ENCODE results near the gene PALD1. TPM values are rescaled to one million over a fixed set of nuclear protein-coding genes. Genes with fewer than 3 reads are reported as not detected.

The PALD1 gene
- total RNA-seq, 1 donor from 2014 or later = 8.6 TPM

DNA sequence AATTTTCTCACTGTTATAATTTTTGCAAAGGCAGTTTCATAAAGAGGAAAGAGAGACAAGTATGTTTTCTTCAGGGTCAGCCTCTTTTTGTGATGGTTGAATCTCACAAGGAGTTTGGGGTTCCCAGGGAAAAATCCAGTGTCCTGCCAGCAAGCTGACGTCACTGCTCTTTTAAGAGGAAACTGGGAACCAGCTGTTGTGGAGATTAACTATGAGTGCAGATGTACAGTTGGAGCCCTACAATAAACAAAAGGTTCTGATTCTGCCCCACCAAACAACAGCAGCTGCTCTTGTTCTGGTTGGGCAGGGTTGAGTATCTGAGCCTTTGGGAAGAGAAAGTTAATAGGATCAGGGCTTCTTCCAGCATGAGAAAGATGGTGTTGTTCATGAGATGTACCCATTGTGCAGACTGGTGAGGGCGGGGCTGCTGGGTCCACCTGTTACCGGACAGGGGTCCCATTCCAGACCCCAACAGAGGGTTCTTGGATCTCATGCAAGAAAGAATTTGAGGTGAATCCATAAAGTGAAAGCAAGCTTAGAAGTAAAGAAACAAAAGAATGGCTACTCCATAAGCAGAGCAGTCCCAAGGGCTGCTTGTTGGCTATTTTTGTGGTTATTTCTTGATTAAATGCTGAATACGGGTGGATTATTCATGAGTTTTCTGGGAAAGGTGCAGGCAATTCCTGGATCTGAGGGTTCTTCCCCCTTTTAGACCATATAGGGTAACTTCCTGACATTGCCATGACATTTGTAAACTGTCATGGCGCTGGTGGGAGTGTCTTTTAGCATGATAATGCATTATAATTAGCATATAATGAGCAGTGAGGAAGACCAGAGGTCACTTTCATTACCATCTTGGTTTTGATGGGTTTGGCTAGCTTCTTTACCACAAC, 111.4 kb downstream of the PALD1 start:
- DNase-seq = peak; percentile 81

DNA sequence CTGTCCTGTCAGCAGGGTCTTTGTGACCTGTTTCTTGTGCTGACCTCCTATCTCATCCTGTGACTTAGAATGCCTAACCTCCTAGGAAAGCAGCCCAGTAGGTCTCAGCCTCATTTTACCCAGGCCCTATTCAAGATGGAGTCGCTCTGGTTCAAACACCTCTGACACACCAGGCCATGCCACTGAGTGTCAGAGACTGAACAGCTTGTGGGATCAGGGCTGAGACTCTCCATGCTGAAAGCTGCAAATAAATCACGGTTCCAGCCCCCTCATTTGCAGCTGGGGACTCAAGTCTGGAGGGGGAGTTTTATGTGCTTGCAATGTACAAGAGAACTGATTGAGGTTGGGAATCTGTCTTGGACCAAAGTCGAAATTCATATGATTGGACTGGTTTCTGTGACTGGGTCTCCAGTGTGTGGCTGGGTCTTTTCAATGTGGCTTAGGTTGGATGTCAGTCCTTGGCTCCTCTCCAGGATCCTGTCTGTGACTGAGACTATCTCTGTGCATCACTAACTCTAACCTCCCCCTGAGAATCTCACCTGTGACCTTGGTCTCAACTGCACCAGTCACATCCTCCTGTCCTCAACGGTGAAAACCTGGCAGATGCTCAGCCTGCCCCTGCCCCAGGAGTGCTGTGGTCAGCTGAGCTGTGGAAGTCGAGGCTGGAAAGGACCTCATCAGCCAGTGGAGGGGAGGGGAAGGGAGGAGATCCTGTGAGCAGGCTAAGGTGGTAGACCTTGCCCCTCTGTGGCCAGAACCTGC, 112.3 kb downstream of the PALD1 start:
- DNase-seq = no peak

DNA sequence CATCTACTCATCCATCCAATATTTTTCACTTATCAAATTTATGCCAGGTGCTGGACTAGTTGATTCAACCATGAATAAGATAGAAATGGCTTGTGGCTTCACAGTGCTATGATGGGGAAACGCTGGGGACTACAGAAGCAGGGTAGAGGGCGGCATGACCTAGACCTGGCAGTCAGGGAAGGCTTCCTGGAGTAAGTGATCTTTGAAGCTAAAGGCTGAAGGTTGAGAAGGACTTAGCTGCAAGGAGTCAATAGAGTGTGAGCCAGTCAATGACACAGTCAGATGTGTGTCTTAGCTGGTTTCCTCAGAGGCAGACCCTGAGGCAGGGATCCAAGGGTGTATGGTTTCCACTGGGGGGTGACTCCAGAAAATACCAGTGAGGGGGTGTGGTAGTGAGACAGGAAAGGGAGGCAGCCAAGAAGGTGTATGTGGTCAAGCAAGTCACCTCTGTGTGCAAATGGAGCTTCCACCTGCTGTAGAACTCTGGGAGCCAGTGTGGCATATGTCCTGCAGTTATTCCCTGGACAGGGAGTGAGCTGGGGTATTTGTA, 113.7 kb downstream of the PALD1 start:
- DNase-seq = no peak

DNA sequence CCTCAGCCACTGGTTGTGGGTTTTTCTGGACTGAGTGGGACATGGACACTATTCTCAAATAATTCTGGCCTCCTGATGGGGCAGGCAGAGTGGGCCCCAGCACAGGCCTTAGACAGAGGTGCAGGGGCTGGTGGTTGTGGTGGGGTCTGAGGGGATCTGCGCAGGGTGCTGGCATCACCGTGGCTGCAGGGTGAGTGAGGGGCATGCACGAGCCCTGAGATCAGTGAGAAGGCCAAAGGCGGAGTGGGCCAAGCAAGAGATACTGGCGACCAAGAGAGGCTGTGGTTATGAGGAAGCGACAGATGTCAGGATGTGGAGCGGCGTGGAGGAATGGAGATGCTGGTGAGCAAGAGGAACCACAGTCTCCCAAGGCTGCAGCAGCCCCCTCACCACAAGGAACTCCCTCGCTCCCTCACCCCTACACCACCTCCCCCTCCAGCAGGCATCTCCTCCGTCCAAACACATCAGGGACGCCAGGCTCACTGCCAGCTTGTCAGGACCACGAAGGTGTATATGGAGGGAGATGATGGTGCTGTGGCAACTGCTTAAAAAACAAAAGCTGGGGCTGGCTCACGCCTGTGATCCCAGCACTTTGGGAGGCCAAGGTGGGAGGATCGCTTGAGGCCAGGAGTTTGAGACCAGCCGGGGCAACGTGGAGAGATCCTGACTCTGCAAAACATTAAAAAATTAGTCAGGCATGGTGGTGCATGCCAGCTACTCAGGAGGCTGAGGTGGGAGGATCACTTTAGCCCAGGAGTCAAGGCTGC, 114.4 kb downstream of the PALD1 start:
- DNase-seq = no peak

DNA sequence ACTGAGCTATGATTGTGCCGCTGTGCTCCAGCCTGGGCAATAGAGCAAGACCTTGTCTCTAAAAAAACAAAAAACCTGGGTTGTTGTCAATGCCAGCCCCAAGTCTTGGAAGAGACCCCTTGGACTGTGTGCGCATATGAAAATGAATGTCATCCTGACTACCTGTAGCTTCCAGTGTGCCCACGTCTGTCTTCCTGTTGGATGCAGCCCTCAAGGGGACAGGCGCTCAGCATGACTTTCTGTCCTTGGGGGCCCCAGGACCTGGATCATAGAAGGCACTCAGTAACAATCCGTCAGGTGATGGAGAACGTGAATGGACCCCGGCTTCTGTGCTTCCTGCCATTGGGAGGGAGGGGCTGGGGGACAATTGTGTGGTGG, 114.9 kb downstream of the PALD1 start:
- no peak for DNase-seq

DNA sequence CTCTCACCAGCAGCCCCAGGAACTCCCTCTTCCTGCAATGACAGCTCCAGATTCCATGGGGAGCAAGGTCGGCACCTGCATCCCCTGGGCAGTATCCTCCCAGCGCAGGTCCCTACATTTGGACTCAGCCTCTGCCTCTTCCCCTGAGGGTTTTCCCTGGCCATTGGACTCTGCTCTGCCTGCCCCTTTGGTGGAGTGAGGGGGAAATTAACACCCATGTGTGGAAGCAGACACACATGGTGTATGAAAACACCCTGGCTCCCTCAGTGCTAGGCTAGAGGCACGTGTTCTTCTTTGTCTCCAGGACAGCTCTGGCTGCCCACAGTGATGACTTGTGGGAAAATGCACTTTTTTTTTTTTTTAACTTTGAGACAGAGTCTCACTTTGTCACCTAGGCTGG, 115.6 kb downstream of the PALD1 start:
- no peak for DNase-seq

DNA sequence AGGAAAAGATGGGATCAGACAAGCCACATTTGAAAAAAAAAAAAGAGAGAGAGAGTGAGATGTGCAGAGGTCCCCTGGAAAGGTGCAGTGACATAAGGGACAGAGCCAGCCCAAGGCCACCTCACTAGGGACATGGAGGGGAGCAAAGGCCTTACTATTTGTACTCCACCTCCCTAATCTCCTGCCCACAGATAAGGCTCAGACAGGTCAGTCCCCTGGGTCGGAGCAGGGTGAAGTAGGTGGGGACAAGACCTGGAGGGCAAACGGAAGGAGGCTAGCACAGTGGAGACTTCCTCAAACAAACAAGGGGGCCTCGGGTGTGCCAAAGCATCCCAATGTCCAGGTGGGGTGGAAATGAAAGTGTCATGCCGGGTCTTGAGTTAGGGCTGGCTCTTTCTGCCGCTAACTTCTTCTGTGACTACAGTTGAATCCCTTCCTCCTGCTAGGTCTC, 117.0 kb downstream of the PALD1 start:
- DNase-seq = no peak

DNA sequence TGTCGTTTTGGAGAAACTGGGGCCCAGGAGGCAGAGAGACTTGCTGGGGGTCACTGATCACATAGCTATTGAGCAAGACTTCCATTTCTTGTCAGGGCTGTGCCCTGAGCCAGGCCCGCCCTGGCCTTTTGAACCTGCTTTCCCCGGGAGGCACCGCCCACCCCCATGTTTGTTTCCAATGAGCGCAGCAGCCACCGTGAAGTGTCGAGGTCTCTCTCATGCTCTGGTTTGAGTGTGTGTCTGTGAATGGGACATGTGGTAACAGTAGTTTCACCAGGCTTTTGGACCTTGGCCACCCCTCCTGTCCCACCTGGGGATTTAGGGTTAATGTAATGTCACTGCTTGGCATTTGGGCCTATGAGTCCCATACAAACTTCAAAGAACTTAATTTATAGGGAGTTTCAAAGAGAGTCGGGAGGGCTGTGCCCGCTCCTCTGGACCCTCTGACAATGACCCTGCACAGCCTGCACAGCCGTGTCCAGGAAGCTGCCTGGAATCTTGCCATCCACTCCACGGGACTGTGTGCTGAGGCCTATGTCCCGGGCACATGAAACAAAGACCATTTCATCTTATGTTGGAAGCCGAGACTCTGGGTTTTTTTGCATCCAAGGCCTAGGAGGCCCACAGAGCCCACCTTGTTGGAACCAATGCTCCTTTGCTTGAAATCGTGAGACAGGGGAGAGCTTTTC, 117.7 kb downstream of the PALD1 start:
- no peak for DNase-seq

DNA sequence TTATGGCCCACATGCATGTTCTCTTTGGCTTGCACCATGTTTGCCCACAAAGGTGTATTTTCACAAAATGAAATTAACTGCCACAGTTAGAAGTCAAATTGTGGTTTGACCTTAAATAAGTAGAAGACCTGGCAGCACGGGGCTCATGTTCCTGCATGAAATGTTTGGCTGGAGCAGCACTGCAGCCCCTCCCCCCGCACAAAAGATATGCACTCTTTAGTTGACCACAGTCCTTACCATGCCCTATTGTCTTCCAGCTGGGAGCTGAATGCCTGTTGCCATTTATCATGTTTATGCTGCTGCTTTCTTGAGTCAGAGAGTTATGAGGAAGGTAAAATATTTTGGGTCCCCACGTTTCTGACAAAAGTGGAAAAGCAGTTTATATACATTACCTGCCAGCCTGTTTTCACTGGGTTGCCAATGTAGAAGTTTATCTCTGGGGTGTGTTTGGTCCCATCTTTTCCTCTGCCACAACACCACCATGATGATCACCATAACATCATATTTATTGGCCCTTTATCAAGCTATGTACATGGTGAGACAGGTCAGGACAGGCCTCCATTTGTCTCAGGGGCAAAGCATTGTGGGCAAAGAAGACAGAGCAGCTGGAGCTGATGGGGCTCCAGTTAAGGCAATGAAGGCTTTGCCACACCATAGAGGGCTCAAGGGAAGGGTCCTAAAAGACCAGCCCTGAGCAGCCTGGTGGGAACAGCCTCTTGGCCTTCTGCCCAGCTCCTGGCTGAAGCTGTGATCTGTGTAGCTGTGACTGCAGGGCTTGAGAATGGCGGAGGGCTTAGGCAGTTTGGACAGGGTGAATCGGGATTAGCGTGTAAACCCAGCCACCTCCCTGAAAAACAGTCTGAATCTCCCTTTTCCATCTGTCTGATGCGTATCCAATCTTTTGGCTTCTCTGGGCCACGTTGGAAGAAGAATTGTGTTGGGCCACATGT, 118.6 kb downstream of the PALD1 start:
- no peak for DNase-seq

DNA sequence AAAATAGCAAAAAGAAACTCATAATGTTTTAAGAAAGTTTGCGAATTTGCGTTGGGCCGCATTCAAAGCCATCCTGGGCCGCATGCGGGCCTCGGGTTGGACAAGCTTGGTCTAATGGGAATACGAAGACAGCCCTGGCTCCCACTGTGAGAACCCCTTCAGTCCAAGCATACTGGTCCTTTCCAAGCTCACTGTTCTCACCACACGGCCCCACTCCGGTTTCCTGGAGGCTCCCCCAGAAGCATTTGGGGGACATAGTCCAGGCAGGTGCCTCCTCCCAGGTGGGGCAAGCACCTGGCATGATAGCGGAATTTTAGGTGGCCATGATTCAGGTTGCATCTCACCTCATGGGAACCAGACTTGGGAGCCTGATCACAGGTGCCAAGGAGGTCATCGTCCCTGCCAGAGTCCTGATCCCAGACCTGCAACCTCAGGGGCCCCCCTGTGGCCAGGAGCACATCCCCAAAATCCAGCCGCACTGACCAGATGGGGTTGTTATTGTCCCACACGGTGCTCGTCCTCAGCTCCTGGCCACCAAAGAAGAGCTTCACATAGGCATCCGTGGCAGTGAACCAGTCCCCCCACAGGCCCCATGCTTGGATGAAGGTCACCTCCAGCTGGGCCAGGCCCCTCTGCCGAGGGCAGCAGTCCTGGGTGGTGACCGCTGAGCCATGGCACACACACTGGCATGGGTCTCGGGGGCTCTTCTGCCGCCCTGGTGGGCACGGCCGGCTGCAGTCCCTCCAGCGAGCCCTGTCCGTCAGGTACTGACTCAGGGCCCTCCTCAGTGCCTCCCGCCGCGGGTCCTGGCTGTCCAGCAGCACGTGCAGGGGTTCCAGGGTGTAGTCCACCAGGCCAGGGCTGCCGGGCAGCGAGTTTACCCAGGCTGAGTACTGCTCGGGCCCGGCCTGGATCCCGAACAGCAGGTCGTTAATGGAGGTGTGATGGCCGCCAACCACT, 119.6 kb downstream of the PALD1 start:
- DNase-seq = no peak

DNA sequence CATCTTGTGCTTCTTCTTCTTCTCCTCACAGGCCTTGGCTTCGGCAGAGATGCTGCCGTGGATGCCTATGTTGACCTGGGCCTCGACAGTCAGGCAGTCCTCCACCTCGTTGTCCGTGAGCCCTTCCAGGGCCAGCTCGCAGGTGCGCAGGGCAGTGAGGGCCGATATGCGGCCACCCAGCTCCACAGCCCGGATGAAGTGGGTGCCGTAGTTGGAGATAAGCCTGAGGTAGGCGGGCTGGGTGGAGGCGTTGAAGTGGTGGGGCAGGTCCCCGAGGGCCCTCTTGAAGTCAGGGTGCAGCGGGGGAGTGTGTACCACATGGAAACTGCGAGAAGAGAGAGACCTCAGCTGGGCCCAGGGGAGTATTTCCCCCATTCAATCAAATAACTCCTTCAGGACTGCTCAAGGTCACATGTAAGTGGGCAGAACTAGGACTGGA, 120.3 kb downstream of the PALD1 start:
- no peak for DNase-seq

DNA sequence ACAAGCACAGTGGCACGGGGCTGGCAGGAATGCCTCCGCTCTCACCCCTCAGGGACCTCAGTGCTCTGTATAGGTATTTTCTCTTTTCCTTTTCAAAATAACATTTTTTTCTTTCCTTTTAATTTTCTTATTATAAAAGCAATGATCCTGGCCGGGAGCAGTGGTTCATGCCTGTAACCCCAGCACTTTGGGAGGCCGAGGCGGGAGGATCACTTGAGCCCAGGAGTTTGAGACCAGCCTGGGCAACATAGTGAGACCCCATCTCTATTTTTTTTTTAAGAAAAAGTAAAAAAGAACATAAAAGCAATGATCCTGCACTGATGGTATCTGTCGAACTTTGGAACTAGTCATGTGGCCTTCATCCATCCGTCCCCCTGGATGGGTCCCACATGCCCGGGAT, 120.8 kb downstream of the PALD1 start:
- DNase-seq = no peak

DNA sequence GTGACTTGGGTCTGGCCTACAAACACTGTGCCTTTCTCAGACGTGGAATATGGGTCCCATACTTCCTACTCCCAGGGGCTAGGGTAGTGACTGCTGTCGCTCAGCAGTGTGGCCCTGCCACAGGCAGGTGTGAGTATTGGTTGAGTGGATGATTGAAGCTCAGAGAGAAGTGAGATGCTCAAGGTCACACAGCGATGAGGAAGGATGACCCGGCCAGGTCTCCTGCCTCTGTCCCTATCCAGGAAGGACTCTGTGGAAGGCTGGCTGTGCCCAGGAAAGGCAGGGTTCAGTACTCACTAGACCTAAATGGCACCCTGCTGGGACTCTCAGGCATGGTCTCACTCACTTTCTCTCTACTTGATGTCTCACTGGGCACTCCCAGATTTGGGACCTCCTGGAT, 121.2 kb downstream of the PALD1 start:
- no peak for DNase-seq

DNA sequence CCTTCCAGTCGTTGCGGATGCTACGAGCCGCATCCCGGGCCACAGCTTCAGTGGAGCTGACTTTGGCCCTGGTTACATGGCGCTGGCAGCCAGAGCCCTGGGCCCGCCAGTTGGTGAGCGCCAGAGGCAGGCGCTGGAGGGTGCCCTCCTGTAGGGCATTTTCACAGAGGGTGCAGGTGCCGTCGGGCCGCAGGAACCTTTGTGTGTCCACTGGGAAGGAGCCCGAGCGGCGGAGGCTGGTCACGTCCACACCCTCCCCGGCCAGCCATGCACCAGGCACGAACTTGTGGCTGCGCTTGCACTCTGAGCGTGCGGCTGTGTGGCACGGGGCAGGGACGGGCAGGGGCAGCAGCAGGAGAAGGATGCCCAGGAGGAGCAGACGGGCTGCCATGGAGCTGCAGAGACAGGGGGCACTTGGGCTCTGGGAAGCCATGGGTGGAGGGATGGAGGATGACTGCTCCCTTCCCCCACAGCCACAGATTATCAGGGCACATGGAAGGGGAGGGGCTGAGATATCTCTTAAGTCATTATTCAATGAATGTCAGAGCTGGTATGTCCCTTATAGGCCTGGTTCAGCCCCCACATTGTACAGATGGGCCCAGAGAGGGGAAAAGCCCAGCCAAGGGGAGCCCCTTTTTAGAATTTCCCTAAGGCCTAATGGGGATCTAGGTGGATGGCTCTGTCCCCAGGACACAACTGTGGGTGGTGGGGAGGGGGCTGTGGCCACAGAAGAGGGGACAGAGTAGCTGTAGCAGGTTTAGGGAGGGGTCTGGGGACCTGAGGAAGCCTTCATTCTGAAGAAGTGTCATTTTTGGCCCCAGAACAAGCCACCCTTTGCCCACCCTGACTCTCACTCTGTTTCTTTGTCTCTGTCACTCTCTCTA, 122.2 kb downstream of the PALD1 start:
- no peak for DNase-seq

DNA sequence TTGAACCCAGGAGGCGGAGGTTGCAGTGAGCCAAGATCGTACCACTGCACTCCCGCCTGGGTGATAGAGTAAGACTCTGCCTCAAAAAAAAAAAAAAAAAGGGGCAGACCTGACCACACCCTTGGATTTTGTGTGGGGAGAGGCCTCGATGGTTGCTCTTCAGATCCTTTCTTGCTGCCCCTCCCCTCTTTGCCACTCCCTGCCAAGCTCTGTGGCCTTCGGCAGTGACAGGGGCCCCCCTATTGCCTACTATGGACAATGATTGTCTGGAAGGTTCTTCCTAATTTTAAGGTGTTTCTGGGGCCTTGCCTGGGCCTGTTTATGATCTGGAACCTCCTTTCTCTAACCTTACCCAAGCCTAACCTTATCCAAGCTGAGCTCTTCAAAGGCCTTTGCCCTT, 123.2 kb downstream of the PALD1 start:
- no peak for DNase-seq

DNA sequence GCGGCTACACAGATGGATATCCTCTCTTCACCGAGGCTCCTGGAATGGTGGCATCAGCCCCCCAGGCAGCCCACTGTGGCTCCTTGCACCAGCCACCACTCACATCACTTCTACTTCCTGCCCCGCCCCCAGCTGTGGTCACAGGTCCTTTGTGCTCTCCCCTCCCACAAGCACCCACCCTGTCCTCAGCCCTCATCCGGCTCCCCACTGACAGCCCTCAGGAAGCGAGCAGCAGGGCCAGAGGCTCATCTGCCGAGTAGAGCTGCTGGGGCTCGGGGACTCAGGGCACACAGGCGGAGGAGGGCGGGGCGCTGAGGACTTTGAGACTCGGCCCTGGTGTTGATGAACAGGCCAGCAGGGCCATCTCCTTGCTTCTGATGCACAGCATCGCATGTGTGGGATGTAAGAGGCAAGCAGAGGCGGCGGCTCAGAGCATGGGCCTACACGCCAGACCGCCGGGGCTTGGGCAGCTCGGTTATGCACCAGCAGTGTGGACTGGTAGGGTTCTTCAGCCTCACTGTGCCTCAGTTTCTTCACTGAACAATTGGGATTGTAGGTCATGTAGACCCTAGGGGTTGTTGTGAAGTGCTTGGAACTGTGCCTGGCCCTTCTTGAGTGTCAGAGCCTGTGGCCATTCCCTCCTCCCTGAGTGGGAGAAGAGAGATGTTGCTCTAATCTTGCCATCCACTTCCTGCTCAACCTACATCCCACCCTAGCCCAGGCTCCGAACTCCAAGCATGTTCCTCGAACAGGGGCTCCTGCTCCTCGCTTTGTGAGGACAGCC, 124.3 kb downstream of the PALD1 start, which contains the start of gene PRF1:
PRF1 (minus strand) TSS at position 77 of the 784 bp plus-strand sequence. CDS start 1,839 bp downstream, outside the sequence.
- no peak for DNase-seq

DNA sequence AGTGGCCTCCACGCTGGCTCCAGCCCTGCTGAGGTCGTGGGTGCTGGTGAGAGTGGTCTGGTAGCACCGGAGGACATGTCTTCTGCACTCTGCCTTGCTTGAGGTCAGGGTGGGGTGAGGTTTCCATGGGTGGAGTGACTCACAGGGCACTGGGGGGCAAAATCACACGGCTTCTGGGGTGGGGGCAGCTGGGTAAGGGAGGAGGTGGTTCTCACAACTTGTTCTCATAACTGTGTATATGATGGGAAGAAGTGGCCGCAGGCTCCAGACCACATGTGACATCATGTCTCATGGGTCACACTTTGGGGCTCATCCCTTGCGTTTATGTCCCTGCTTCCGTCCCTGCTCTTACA, 124.9 kb downstream of the PALD1 start:
- DNase-seq = no peak
